HG03521 (cell line): ENCODE measurements around the gene ZNF407.

ENCODE experiments used
- ATAC-seq: cut with Tn5 transposase; IDR thresholded peaks from one replicate; pipeline ENCODE4 v1.9.1; 2021; ENCODE audit warnings: mild to moderate bottlenecking, moderate library complexity; ENCODE audit not compliant: unreplicated experiment

Gene ZNF407

GRCh38 chr18:74665905-74666304 lies 68.2 kb downstream of the ZNF407 start:
- ATAC-seq, result no peak

DNA sequence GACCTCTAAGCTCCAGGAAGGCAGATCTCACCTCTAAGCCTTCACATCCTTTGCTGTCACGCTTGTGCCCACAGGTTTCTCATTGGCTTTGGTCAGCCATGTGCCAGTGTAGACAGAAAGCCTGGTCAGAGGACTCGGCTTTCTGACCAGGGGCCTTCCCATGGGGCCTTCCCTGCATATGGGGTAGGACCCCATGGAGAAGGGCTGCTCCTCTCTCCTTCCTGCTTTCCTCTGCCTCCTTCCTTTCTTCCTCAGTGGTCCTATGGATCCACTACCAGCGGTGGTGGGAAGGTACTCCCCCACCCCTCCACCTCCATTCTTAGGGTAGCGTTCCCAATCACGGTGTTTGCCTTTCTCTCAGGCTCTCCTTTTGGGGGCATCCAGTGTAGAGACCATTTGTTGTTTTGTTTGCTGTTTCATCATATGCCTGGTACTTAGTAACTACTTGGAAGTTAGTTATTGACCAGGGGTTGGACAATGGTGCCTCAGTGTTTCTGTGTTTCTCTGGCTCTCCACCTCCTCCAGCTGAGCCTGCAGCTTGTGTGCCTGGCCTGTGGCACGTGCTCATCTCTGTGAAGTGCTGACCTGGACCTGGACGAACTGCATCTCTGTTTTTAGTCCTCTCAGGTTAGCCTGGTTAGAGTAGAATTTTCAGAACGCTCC lies 71.6 kb downstream of the ZNF407 start:
- no peak for ATAC-seq

GRCh38 chr18:74672371-74672770 lies 74.7 kb downstream of the ZNF407 start:
- no peak for ATAC-seq

- no peak for ATAC-seq
Observed at GRCh38 chr18:74674487-74674886, 76.8 kb downstream of the ZNF407 start.

DNA sequence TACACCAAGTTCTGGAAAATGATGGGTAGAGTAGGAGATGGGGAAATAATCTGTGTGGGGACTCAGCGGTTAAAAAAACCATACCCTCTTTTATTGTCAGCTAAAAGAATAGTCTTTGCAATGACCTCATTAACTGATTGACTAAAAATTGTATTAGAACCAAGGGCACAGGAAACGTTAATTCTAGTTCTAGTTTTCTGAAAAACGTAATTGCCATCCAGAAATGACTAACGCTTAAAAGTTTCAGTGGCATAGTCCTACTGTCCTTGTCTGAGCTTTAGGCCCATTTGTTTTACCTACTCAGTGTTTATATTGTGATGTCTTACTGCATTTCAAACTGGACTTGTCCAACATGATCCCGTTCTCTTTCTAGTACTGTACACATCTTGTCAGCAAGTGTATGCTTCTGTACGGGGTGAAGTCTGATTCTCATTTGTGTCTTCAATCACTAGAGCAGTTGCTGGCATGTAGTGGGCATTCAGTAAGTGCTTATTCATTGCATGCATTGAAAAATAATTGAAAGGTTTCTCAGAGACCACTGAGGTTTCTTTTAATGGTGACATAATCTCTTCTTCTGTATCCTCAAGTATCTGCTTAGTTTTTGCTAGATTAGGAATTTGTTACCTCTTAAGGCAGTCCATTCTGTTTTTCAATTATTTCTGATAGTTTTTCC lies 81.5 kb downstream of the ZNF407 start:
- no peak for ATAC-seq

DNA sequence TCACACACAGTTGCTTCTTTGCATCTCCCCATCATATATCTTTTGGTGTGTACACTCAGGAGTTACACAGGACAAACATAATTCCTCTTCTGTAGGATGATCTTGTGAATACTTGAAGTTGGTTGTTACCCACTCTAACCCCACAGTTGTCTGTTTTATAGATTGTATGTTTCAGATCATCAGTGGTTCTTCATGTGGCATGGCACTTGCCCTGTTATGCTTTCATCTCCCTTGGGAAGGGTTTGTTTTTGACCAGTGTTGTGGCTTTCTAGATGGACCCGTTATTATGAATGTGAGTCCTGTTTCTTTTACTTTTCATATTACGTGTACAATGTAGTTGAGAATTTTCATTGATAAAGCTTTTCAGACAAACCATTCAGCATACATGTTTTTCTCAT lies 82.0 kb downstream of the ZNF407 start:
- no peak for ATAC-seq

GRCh38 chr18:74682141-74682990 lies 84.7 kb downstream of the ZNF407 start:
- ATAC-seq, result no peak

DNA sequence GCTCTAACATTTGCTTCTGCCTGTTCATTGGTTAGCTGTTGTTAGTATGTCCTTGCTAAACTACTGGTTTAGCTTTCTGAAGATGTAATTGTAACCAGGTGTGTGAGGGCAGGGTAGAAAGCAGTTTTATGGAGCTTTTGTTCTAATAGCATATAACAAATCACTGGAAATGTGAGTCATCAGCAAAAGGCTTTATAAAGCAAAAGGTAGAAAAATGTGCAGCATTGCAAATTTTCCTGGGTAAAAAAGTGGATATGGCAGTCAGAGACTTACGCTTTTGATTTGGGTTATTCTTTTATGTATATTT lies 85.3 kb downstream of the ZNF407 start:
- ATAC-seq, result no peak

GRCh38 chr18:74683573-74683972 lies 85.9 kb downstream of the ZNF407 start:
- no peak for ATAC-seq

GRCh38 chr18:74689251-74689650 lies 91.6 kb downstream of the ZNF407 start:
- no peak for ATAC-seq

- ATAC-seq, result no peak
Observed at GRCh38 chr18:74692367-74693013, 94.8 kb downstream of the ZNF407 start.

DNA sequence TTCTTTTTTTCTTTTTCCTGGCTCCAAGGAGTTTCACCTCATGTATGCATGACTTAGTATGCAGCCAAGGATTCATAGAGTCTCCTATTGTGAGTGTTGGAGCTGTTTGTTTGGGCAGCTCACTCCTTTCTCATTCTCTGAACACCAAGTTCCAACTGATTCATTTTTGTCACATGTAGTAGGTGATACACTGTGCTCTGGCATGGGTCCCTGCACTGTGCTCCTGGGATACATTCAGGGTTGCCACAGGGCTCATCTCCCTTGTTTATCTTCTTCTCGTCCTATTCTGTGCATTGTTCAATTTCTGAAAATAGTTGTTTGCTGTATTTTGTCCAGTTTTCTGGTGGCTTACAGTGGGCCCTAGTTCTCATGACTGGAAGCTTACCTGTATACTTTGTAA lies 96.8 kb downstream of the ZNF407 start:
- ATAC-seq, result no peak

- no peak for ATAC-seq
Observed at GRCh38 chr18:74695170-74695569, 97.5 kb downstream of the ZNF407 start.

- ATAC-seq, result no peak
Observed at GRCh38 chr18:74698881-74699280, 101.2 kb downstream of the ZNF407 start.

DNA sequence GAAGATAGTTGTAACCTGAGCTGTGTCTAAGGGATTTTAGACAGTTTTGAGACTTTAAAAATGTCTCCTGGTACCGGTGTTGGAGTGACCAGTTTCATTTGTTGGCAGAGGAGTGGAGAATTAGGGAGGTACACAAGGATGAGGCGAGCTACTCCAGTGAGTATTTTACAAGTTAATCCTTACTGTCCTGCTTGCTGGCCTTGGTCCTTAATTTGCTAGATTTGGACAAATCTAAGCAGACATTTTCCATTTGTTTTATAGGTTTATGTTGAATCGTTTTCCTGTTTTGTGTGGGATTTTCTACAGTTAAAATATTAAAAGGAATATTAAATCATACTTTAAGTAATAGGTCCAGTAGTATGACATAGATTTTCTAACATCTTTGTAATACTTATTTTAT lies 101.8 kb downstream of the ZNF407 start:
- no peak for ATAC-seq

DNA sequence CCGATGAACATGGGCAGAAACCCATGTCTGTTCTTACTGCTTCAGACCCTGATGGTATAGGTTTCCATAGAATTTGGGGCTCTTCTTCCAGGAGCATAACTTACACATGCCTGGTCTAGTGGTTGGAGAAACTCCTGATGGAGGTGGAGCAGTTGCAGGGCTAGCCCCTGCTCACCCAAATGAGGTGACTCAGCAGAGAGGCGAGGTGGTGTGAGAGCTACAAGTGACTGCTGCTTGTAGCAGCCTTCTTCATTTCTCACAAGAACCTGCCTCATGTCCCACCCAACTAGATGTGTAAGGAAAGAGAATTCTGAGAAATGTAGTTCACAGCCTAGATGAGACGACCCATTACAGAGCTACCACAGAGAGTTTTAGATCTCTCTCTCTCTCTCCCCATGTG lies 105.3 kb downstream of the ZNF407 start:
- no peak for ATAC-seq

- no peak for ATAC-seq
Observed at GRCh38 chr18:74708169-74708568, 110.5 kb downstream of the ZNF407 start.

GRCh38 chr18:74709452-74709851 lies 111.8 kb downstream of the ZNF407 start:
- no peak for ATAC-seq

- ATAC-seq, result no peak
Observed at GRCh38 chr18:74714120-74714519, 116.5 kb downstream of the ZNF407 start.

GRCh38 chr18:74714791-74715190 lies 117.1 kb downstream of the ZNF407 start:
- ATAC-seq, result no peak

DNA sequence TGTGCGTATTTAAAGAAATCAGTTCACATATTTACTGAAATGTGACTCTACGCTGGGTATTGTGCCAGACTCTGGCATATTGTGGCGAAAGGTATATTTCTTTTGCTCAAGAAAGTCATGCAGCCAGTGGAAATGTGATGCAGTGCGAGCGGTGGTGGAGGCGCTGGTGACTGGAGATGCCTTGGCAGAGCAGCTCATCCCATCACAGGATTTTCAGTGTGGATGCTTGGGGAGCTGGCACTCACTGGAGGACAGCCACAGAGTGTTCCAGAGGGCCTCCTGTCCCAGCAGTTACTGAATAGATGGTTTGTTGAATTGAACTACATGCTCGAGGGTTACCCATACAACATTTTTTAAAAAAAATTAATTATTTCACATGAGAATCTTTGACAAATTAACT lies 117.6 kb downstream of the ZNF407 start:
- ATAC-seq, result no peak
